Trophoblast cell (in vitro differentiated cells and primary cell): ENCODE data around the gene GRK4.

Experiments
- DNase-seq, 2 donors: peaks; one replicate each; pipeline ENCODE4 v3.0.0-alpha.2; 2016
- H2AFZ ChIP-seq: 2 replicates; pipeline ENCODE4 v1.6.1; 2013; ENCODE audit warnings: low read length, moderate library complexity, mild to moderate bottlenecking; ENCODE audit not compliant: insufficient read depth, poor library complexity
- H2AK5ac ChIP-seq: 2 replicates; pipeline ENCODE4 v1.6.1; 2013; ENCODE audit warnings: mild to moderate bottlenecking, low read length
- H2BK120ac ChIP-seq: 2 replicates; pipeline ENCODE4 v1.6.1; 2013; ENCODE audit warnings: low read length, mild to moderate bottlenecking, moderate library complexity; ENCODE audit not compliant: insufficient read depth, poor library complexity
- H2BK12ac ChIP-seq: 2 replicates; pipeline ENCODE4 v1.6.1; 2013; ENCODE audit warnings: mild to moderate bottlenecking, low read length, moderate library complexity
- H2BK5ac ChIP-seq: 2 replicates; pipeline ENCODE4 v1.6.1; 2013; ENCODE audit warnings: low read length, low read depth, moderate library complexity, mild to moderate bottlenecking; ENCODE audit not compliant: poor library complexity
- H3K14ac ChIP-seq: 2 replicates; pipeline ENCODE4 v1.6.1; 2013; ENCODE audit warnings: mild to moderate bottlenecking, low read length
- H3K18ac ChIP-seq: 2 replicates; pipeline ENCODE4 v1.6.1; 2013; ENCODE audit warnings: mild to moderate bottlenecking, low read length
- H3K23ac ChIP-seq: 2 replicates; pipeline ENCODE4 v1.6.1; 2013; ENCODE audit warnings: low read length
- H3K27ac ChIP-seq: 2 replicates; pipeline ENCODE4 v1.5.1; 2013; ENCODE audit warnings: low read depth, mild to moderate bottlenecking, inconsistent platforms, low read length, moderate library complexity
- H3K27me3 ChIP-seq: 2 replicates; pipeline ENCODE4 v1.6.1; 2013; ENCODE audit warnings: inconsistent platforms, mild to moderate bottlenecking, low read length, moderate library complexity; ENCODE audit not compliant: insufficient read depth
- H3K36me3 ChIP-seq, 2 experiments: 1 replicate in 1 of 2; 2 replicates in 1 of 2; pipeline ENCODE4 v1.6.1; 2013; ENCODE audit warnings: low read length in 2 of 2, mild to moderate bottlenecking in 2 of 2, moderate library complexity in 1 of 2; ENCODE audit not compliant: insufficient read depth in 2 of 2, control insufficient read depth in 1 of 2
- H3K4ac ChIP-seq: 2 replicates; pipeline ENCODE4 v1.6.1; 2013; ENCODE audit warnings: low read depth, mild to moderate bottlenecking, low read length, moderate library complexity
- H3K4me1 ChIP-seq, 2 experiments: 1 replicate in 1 of 2; 2 replicates in 1 of 2; pipeline ENCODE4 v1.6.1; 2013; ENCODE audit warnings: low read length in 2 of 2, mild to moderate bottlenecking in 2 of 2, moderate library complexity in 1 of 2; ENCODE audit not compliant: insufficient read depth in 2 of 2, control insufficient read depth in 1 of 2
- H3K4me2 ChIP-seq: 2 replicates; pipeline ENCODE4 v1.6.1; 2013; ENCODE audit warnings: inconsistent platforms, mild to moderate bottlenecking, low read length, moderate library complexity
- H3K4me3 ChIP-seq: 2 replicates; pipeline ENCODE4 v1.5.1; 2013; ENCODE audit warnings: mild to moderate bottlenecking, low read depth, low read length, inconsistent platforms
- H3K79me1 ChIP-seq: one replicate; pipeline ENCODE4 v1.6.1; 2013; ENCODE audit warnings: low read length
- H3K79me2 ChIP-seq: 2 replicates; pipeline ENCODE4 v1.6.1; 2013; ENCODE audit warnings: low read length, mild to moderate bottlenecking; ENCODE audit not compliant: control insufficient read depth, insufficient read depth, poor library complexity
- H3K9ac ChIP-seq: 2 replicates; pipeline ENCODE4 v1.6.1; 2013; ENCODE audit warnings: mild to moderate bottlenecking, low read length
- H3K9me3 ChIP-seq: 2 replicates; pipeline ENCODE4 v1.6.1; 2013; ENCODE audit warnings: low read depth, mild to moderate bottlenecking, control low read depth, inconsistent platforms, low read length; ENCODE audit not compliant: insufficient read depth
- H4K12ac ChIP-seq: 2 replicates; pipeline ENCODE4 v1.6.1; 2013; ENCODE audit warnings: low read depth, mild to moderate bottlenecking, low read length, moderate library complexity
- H4K8ac ChIP-seq: 2 replicates; pipeline ENCODE4 v1.6.1; 2013; ENCODE audit warnings: low read depth, mild to moderate bottlenecking, low read length, moderate library complexity
- H4K91ac ChIP-seq: one replicate; pipeline ENCODE4 v1.6.1; 2013; ENCODE audit warnings: low read depth, mild to moderate bottlenecking, low read length, moderate library complexity
- WGBS: extraction: QIAGEN DNeasy Blood & Tissue Kit; methylation state at CpG from one replicate; pipeline ENCODE4 v1.1.7; 2013; ENCODE audit warnings: missing lambda C conversion rate; ENCODE audit not compliant: insufficient read length, insufficient coverage; ENCODE audit errors: extremely low coverage; 5-methylcytosine and 5-hydroxymethylcytosine counted together

GRK4 gene

DNA sequence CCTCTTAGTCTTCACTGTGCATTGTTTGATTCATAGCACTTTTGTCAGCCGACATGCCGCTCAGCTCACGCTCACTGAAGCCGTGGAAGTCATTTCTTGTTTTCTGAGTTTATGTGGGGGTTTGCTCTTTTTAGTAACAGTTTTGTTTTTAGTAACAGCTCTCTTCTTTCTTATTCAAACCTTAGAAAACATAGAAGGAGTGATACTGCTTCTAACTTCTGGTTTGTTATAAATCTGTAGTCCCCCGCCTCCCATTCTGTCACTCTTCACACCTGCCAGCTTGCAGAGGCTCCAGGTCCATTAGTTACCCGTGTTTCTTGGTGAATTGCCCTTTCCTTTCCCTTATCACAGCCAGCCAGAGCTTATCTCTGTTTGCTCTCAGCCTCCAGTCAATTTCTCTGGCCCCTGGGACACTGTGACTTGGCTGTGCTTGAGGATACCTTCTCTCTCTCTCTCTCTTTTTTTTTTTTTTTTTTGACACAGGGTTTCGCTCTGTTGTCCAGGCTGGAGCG, 50.5 kb downstream of the GRK4 start:
- H4K12ac ChIP-seq: no peak overlapping the region
- H3K27me3 ChIP-seq: no peaks in the 10 kb centered on the region
- H3K4me2 ChIP-seq: no peak overlapping the region
- no peak overlapping the region for H3K18ac ChIP-seq
- H3K79me1 ChIP-seq: no peaks in the 10 kb centered on the region
- no peak overlapping the region for H3K9ac ChIP-seq
- H4K8ac ChIP-seq: no peak overlapping the region
- DNase-seq: peak in 1 of 2 donors; percentile 47
- H3K36me3 ChIP-seq: peaks cover 0 to 2% of the 10 kb centered on the region in 2 experiments
- H3K79me2 ChIP-seq: no peaks in the 10 kb centered on the region
- H3K4me1 ChIP-seq: no peaks in the 10 kb centered on the region
- H3K27ac ChIP-seq: no peak overlapping the region
- peaks cover 1% of the 10 kb centered on the region for H3K9me3 ChIP-seq
- no peak overlapping the region for H3K14ac ChIP-seq
- no peak overlapping the region for H3K4ac ChIP-seq
- no peak overlapping the region for H2BK5ac ChIP-seq
- no peak overlapping the region for H2BK12ac ChIP-seq
- H2AFZ ChIP-seq: no peak overlapping the region
- H4K91ac ChIP-seq: no peak overlapping the region
- WGBS: no CpG with 5 or more reads among the region's 8 CpGs
- H3K23ac ChIP-seq: no peak overlapping the region
- no peak overlapping the region for H3K4me3 ChIP-seq
- H2BK120ac ChIP-seq: no peak overlapping the region
- H2AK5ac ChIP-seq: no peak overlapping the region

GRCh38 chr4:3016961-3017360, 53.6 kb downstream of the GRK4 start:
- Histone ChIP-seq H2AFZ (no peak overlapping the region), H3K9me3 (peaks cover 1% of the 10 kb centered on the region), H3K27me3 (no peaks in the 10 kb centered on the region), H4K91ac (no peak overlapping the region), H3K79me2 (no peaks in the 10 kb centered on the region), H3K23ac (no peak overlapping the region), H3K4me1 (no peaks in the 10 kb centered on the region), H3K79me1 (no peaks in the 10 kb centered on the region), H2BK12ac (no peak overlapping the region), H2AK5ac (no peak overlapping the region), H2BK5ac (no peak overlapping the region), H3K36me3 (no peaks in the 10 kb centered on the region), H2BK120ac (no peak overlapping the region), H3K18ac (no peak overlapping the region), H3K4me3 (no peak overlapping the region), H3K9ac (peak overlapping the region; percentile 70), H4K8ac (no peak overlapping the region), H3K4ac (no peak overlapping the region), H4K12ac (no peak overlapping the region), H3K14ac (no peak overlapping the region), H3K27ac (no peak overlapping the region), H3K4me2 (no peak overlapping the region)
- no peak for DNase-seq
- no CpG with 5 or more reads among the region's 4 CpGs for WGBS

DNA sequence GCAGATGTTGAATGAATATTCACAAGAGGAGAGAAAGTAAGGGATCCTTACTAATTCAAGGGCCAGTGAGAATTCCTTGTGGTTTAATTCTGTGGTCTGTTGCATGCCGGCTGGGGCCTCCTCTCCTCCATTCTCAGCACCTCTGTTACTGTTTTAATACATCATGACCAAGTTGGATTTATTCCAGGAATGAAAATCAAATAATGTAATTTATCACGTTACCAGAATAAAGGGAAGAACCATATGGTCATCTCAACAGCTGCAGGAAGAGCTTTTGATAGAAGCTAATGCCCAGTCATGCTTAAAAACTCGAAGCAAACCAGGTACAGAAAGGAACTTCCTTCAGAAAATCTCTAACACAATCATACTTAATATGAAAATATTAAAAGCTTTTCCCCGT, 54.1 kb downstream of the GRK4 start:
- Histone ChIP-seq H3K4ac (no peak overlapping the region), H2BK5ac (no peak overlapping the region), H3K9ac (no peak overlapping the region), H3K4me3 (no peak overlapping the region), H3K14ac (no peak overlapping the region), H3K79me1 (no peaks in the 10 kb centered on the region), H2BK12ac (no peak overlapping the region), H3K4me2 (no peak overlapping the region), H4K8ac (no peak overlapping the region), H3K27me3 (no peaks in the 10 kb centered on the region), H4K91ac (no peak overlapping the region), H2AK5ac (no peak overlapping the region), H3K36me3 (no peaks in the 10 kb centered on the region), H3K79me2 (no peaks in the 10 kb centered on the region), H3K27ac (no peak overlapping the region), H2BK120ac (no peak overlapping the region), H3K4me1 (no peaks in the 10 kb centered on the region), H3K23ac (no peak overlapping the region), H3K18ac (no peak overlapping the region), H3K9me3 (peaks cover 1% of the 10 kb centered on the region), H2AFZ (no peak overlapping the region), H4K12ac (no peak overlapping the region)
- no peak for DNase-seq
- no CpG with 5 or more reads among the region's 4 CpGs for whole genome bisulfite sequencing

DNA sequence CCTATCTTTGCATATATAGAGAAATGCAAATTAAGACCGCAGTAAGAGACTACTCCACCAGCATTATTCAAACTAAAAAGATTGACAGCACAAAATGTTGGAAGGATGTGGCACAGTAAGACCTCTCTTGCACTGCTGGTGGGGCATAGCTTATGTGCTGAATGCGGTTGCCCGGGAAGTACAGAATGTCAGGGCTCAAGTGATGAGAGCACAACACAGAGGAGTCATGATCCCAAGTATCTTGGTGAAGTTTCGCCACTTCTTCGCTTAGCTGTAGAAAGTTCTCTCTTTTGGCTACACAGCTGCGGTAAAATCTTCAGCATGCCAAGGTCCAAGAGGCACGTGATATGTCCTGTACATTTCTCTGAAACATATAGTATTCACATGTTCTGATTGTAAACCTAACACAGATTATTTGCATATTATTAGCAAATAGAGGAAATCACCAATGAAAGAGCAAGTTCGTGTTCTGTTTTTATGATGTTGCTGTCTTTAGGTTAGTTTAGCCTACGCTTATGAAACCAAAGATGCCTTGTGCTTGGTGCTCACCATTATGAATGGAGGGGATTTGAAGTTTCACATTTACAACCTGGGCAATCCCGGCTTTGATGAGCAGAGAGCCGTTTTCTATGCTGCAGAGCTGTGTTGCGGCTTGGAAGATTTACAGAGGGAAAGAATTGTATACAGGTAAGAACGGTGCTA, 55.9 kb downstream of the GRK4 start:
- Histone ChIP-seq H3K27ac (no peak overlapping the region), H3K18ac (no peak overlapping the region), H3K79me1 (no peaks in the 10 kb centered on the region), H3K27me3 (no peaks in the 10 kb centered on the region), H3K9ac (no peak overlapping the region), H2BK5ac (no peak overlapping the region), H3K4me3 (no peak overlapping the region), H3K4ac (no peak overlapping the region), H2AFZ (no peak overlapping the region), H2BK12ac (no peak overlapping the region), H3K79me2 (no peaks in the 10 kb centered on the region), H3K14ac (no peak overlapping the region), H3K4me2 (no peak overlapping the region), H2AK5ac (no peak overlapping the region), H4K91ac (no peak overlapping the region), H3K36me3 (no peaks in the 10 kb centered on the region), H4K8ac (no peak overlapping the region), H3K4me1 (no peaks in the 10 kb centered on the region), H4K12ac (no peak overlapping the region), H3K23ac (no peak overlapping the region), H3K9me3 (peaks cover 7% of the 10 kb centered on the region), H2BK120ac (no peak overlapping the region)
- DNase-seq: no peak
- no CpG with 5 or more reads among the region's 13 CpGs for WGBS
